GOT3 (cell line): Measurements from ENCODE around the gene OR6S1.
"Not testable (repeated sequence)": the region's sequence is repeated elsewhere in the genome, so short reads cannot be mapped to it uniquely, and the experiment has no call there.

Experiments
- DNase-seq: peaks from one replicate; lab custom pipeline; 2025; ENCODE audit warnings: mixed read lengths; lab: John Stamatoyannopoulos, UW

Gene OR6S1

DNA sequence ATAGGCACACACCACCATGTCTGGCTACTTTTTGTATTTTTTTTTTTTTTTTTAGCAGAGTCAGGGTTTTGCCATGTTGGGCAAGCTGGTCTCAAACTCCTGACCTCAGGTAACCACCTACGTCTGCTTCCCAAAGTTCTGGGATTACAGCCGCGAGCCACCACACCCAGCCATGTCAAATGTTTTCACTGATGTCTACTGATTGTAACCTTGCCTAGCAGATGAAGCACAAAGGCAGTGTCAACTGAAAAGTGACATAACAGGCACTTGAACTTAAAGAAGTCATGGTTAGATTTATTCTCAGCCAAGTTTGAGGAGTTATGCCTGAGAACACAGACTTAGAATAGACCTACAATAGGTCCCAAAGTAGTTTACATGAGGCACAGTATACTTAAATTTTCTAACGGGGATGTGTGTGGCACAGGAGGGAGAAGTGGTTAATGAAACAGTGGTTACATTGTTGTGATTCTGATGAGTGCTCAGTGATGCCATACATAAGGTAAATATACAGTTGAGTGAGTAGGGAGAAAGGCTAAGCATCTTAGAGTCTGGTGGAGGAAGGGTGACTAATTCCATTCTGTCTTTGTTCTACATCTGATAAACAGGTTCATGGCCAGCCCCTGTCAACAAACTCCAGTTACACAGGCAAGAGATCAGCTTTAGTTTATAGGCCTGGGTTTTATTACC lies 30.2 kb upstream of the OR6S1 start:
- DNase-seq, result no peak

DNA sequence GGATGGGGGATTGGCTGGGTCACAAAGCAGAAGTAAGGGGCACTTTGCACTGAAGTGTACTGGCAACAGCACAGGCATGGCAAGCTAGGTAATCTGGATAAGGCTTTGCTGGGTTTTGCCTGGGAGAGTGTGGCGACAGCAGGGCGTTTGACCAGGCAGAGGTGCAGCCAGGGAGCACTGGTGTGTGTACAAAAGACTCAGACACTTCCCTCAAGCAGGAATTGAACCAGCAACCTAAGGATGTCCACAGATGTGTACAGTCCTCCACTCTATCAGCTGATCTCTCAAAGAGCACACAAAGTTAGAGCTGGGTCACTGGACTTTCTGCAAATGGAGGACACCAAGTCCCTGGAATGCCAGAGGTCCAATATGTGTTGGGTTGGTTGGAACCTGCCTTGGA lies 27.5 kb upstream of the OR6S1 start:
- no peak for DNase-seq

DNA sequence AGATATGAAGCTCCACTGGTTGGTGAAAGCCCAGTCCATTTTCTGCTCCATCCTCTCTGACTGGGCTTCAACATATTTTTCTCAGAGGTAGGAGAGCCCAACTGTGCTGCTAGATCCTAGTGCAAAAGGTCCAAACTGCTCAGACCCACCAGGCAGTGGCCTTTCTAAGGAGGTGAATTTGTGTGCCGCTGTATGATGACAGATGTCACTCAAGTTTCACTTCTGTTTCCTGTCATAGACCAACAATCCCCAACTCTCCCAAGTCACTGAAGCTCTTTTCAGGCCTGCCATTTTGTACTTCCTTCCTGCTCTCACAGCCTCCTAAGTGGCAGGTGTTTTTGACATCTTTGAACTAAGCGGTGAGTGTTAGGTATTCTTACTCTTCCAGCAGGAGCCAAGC lies 26.5 kb upstream of the OR6S1 start:
- no peak for DNase-seq

DNA sequence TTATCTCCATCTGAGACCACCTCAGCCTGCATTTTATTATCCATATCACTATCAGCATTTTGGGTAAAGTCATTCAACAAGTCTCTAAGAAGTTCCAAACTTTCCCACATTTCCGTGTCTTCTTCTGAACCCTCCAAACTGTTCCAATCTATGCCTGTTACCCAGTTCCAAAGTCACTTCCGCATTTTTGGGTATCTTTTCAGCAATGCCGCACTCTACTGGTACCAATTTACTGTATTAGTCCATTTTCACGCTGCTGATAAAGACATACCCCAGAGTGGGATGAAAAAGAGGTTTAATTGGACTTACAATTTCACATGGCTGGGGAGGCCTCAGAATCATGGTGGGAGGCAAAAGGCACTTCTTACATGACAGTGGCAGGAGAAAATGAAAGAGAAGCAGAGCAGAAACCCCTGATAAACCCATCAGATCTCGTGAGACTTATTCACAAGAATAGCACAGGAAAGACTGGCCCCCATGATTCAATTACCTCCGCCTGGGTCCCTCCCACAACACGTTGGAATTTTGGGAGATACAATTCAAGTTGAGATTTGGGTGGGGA lies 25.0 kb upstream of the OR6S1 start:
- DNase-seq, result not testable (repeated sequence)

DNA sequence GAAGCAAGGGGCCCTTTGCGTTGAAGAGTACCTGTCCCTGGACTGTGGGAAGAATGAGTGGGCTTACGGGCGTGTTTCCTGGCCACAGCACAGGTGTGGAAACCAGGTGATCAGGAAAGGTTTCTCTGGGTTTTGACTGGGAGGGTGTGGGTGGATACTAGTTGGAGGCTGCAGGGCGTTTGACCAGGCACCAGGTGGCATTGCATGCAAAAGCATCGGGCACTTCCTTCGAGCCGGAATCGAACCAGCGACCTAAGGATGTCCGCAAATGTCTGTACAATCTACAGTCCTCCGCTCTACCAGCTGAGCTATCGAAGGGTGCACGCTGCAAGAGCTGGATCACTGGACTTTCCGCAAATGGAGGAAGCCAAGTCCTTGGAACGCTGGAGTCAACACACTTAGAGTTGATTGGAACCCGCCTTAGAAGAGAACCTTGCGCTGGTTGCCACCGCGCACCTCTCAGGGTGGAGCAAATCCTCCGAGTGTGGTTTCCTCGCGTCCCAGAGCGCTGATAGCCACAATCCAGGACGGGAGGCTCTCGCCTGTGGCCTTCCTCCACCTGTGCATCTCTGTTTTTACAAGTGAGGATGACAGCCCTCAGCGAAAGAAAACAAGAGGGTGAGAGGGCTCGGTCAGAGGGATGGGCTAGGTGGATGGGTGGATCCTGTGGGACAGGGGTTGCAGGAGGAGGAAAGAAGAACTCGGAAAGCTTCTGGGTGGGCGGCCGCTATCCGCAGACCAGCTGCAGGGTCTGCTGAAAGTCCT lies 21.7 kb upstream of the OR6S1 start:
- DNase-seq, result no peak

DNA sequence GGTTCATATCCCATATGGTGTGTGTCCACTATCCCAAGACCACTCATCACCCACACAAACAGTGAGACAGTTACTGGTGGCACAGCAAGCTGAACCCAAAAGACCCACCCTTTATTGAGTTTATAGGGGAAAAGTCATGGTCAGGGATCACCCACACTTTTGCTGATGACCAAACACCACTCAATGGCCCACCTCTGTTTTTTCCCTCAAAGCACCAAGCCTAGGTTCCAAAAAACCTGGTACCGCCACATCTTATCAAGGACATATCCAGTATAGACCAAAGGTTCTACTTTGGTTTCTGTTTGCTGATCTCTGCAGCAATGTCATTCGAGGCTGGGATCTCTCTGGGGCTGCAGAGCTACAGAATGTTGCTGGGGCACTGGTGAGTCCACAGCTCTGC lies 19.7 kb upstream of the OR6S1 start:
- no peak for DNase-seq

DNA sequence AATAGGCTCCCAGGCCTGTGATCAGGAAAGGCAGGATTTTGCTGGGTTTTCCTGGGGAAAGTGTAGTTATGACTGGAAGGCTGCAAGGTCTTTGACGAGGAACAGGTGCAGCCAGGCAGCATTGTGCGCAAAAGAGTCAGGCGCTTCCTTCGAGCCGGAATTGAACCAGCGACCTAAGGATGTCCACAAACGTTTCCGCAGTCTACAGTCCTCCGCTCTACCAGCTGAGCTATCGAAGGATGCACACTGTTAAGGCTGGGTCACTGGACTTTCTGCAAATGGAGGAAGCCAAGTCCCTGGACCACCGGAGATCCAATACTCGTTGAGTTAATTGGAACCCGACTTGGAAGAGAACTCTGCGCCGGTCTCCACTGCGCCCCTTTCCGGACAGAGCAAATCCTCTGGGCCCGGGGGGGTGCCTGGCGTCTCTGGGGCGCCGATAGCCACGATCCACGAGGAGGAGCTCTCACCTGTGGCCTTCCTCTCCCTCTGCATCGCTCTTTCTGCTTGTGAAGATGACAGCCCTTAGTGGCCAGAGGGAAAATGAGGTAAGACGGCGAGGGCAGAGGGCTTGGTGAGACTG lies 18.4 kb upstream of the OR6S1 start:
- DNase-seq, result no peak

DNA sequence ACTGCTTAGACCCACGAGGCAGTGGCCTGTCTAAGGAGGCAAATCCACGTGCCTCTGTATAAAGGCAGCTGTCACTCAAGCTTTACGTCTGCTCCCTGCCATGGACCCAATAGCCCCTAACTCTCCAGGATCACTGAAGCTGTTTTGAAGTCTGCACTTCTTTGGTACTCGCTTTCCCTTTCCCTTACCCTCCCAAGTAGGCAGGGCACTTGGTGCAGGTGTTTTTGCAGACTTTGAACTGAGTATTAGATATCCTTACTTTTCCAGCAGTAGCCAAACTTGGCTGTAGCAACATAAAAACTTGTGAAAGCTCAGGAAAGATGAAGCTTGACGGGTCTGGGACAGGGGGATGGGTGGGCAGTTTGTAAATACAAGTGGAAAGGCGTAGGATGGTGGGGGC lies 17.8 kb upstream of the OR6S1 start:
- DNase-seq, result no peak

DNA sequence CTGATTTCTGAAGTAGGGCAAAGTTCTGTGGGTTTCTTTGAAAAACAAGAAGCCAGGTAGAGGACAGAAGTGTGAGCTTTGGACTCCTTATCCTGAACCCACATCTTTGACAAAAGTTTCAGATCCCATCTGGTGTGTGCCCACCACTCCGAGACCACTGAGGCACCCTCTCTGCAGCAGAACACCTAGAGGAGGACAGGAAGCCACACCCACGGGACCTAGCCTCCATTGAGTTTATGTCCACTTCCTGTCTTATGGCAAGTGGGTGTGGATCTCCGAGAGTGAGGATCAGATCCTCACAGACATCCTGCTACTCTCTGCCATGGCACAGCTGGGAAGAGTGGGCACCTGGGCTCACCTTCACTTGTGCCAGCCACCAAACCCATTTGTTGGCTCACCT lies 16.8 kb upstream of the OR6S1 start:
- DNase-seq, result no peak

DNA sequence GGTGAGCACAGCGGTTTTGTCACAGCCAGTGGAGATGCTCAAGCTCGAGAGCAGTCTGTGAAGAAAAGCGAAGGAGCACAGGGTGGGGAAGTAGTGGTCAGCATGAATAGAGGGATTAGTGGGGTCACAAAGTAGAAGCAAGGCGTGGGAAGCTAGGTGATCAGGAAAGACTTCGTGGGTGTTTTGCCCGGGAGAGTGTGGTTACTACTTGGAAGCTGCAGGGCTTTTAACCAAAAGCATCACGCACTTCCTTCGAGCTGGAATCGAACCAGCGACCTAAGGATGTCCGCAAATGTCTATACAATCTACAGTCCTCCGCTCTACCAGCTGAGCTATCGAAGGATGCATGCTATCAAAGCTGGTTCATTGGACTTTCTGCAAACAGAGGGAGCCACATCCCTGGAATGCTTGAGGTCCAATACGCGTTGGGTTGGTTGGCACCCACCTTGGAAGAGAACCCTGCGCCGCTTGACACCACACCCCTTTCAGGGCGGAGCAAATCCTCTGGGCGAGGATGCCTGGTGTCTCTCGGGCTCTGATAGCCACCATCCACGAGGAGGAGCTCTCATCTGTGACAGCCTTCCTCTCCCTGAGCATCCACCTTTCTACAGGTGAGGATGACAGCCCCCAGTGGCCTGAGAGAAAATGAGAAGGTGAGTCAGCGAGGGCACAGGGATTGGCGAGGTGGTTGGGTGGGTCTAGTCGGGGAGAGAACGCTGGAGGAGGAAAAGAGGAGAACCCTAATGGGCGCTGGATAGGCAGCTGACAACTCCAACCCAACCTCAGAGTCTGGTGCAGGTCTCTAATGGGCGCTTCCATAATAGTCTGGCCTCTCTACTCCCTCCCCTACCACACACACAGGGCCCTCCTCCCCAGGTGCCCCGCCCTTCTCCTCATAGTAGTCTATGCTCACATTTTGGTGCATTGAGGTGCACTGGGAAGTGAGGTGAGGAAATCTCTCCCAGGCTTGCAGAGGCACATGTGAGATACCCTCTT lies 16.0 kb upstream of the OR6S1 start:
- no peak for DNase-seq

DNA sequence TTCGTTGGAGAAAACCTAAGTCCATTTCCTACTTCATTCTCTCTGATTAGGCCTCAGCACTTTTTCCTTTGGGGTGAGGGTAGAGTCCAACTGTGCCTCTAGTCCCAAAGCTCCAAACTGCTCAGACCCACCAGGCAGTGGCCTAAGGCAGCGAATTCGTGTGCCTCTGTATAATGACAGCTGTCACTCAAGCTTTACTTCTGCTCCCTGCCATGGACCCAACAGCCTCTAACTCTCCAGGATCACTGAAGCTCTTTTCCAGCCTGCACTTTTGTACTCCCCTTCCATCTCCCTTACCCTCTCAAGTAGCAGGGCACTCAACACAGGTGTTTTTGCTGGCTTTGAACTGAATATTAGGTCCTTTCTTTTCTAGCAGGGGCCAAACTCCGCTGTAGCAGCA lies 14.8 kb upstream of the OR6S1 start:
- no peak for DNase-seq

DNA sequence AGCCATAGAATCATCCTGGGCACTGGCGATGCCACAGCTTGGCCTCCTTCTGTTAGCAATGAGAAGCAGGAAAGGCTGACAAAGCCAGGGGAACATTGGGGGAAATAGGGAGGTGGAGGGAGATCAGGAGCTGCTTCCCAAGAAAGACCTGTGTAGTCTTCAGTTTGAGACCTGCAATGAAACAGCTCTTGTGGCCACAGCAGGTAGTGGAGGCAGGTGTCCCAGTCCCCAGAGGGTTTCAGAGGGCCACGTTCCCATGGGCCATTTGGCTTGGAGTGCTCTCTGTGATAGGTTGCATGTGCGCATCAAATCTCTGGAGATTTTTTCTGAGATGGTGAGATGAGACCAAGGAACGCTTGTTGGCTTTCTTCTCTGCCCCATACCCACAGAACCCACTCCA lies 14.4 kb upstream of the OR6S1 start:
- no peak for DNase-seq

DNA sequence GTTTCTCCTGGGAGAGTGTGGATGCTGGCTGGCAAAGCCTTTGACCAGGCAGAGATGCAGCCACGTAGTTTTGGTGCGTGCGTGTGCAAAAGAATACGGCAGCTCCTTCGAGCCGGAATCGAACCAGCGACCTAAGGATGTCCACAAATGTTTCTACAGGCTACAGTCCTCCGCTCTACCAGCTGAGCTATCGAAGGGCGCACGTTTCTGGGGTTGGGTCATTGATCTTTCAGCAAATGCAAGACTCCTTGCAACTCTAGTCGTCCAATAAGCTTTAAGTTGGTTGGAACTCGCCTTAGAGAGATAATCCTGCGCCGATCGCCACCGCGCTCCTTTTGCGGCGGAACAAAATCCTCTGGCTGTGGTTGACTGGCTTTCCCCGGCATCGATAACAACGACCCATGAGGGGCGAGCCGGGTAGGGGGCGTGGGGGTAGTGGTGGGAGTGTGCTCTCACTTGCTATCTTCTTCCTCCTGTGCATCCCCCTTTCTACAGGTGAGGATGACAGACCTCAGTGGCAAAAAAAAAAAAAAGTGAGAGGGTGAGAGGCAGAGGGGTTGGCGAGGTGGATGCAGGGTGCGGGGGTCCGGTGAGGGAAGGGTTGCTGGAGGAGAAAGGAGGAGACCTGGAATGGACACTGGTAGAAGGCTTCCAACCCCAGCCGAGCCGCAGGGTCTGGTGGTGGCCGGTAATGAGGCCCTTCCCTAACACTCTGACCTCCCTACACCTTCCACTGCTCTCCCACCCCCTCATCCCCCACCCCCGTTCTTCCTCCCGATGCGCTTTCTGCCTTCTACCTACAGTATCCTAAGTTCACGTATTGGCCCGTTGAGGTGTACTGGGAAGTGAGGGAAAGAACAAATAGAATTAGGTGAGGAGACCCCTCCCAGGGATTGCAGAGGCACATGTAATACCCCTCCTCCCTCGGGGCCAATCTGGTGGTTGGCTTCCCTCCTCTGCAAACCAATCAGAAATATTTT lies 11.8 kb upstream of the OR6S1 start:
- DNase-seq, result no peak

DNA sequence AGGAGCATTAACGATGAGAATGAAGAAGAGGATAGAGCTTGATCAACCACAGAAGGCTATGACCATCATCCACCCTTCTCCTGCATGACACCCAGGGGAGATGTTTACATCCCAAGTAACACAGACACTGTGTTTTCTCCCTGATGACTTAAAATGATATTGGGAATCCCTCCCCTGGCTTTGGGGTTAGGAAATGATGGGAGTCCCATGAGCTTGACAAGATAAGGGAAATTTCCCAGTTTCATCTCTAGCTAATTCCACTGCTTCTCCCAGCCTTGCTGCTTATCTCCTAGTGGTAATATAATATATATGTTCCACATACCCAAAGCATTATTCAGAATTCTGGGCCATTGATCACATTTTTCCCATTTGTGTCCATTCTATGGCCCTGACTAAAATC lies 4.0 kb upstream of the OR6S1 start:
- DNase-seq, result no peak

DNA sequence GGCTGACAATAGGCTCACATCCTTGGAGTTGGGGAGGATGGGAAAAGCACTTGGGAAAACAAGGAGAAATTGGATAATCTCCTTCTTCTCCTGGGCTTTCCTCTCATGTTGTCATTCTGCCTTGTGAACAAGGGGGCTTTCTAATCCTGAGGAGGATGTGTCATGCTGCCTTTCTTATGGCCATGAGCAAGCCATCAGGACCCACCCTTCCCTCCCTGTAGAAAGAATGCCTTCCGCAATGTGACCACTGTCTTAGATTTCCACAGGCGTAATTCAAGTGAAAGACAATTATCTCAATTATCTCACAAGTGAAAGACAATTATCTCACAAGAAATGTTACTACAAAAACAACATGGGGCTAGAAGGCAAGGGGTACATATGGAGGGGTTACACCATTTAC lies 3.0 kb upstream of the OR6S1 start:
- DNase-seq, result no peak

DNA sequence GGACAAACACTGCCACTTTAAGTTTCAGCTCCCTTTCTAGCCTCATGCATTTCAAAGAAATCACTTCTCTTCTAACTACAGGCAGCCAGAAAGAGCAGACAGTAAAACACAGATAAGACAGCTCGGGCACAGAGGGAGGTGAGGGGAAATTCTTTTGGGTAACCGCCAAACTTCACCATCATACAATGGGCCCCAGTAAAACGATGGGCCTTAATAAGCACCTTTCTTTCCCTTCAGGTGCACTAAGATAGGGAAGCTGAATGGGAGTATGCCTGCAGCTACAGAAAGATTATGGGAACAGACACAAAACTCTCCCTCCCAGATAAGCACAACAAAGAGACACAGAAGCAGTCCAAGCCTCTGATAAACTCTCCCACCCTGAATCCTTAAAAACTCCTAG lies 1.3 kb upstream of the OR6S1 start:
- DNase-seq, result not testable (repeated sequence)

DNA sequence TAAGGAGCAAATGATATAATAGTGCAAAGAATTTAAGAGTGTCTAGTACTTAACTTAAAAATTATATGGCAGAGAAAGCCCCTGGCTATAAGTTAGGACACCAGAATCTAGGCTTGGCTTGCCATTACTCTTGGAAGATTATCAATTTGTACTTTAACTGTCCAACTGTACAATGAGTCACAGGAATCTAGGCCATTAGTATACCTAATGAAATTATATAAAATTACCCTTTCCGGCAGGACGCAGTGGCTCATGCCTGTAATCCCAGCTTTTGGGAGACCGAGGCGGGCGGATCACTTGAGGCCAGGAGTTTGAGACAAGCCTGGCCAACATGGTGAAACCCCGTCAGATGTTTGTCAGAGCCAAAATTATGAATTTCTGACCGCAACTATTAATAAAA lies 691 bp upstream of the OR6S1 start:
- DNase-seq, result no peak

DNA sequence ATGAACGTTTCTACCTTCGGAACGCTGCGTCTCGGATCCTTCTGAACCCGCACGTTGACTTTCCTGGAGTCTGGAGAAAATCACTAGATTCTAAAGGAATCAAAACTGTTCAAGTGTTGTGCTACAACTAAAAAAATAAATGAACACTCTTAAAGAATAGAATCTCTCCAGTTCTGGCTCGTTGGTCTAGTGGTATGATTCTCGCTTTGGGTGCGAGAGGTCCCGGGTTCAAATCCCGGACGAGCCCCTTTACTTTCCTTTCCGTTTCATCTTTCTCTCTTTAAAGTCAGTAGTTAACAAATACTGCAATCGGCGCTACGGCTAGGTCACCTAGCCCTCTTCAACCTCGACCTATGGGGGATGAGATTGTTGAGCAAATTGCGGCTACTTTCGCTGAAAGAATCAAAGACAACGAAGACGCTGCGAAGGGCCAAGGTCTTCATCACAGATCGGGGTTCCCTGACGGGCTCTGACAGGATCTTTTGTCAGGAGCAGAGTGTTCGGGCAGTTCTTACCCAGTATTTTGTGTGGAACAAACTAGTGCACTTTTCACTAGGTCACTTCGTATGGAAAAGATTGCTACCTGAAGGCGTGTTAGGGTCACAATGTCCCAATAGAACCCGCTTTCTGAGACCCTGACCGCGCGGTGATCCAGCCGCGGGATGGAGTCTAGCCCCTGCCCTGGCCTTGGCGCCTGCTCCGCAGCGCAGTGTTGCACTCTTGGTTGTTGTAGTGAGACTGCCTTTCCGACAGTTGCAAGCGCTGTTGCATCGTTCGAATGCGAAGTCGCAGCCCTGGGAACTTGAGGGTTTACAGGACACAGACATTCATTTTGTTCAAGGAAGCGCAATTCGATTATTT lies 8.4 kb downstream of the OR6S1 start:
- no peak for DNase-seq

DNA sequence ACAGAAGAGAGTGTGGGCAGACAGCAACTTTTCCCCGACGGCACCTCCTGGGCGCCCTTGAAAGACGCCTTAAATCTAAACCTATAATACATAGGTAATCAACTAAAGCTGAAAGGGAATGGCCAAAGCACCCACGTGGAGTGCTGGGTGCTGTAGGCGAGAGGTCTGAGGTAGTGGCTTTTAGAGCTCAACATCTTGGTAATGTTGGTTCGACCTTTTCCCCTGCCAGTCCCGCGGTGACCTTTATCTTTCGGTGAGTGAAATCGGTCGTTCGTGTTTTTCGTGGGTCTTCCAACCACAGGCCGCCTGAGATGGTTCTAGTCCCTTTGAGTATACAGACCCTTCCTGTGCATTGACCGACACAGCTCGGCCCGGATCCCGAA lies 9.1 kb downstream of the OR6S1 start:
- DNase-seq, result no peak

DNA sequence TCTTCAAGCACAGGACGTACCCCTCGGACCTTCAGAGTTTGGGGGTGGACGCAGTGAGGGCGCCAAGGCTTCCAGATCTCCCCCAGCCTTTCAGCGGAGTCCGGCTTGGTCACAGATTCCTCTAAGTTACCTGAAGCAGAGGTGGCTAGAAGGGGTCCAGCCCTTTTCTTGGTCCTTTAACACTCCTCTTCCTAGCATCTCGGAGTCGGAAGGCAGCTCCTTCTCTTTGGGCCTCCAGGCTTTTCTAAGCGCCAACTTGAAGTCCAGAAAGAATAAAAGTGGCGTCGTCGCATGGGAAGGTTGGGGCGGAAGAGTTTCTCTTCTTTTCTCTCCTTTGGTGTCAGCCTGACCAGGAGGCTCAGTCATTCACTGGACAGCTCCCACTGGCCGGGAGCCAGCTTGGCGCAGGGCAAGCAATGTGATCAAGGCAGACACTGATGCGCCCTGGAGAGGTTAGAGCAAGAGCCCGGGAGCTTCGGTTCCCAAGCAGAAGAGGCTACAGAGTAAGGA lies 9.6 kb downstream of the OR6S1 start:
- DNase-seq, result no peak
